GM23338 (cell line): ENCODE measurements around the gene INPP4B. TPM values are rescaled to one million over a fixed set of nuclear protein-coding genes. Genes with fewer than 3 reads are reported as not detected.

Source experiments
- ATAC-seq: fragments of 200-7000 bp; cut with Tn5 transposase; 3 replicates; pipeline ENCODE4 v1.9.1; 2020
- DNase-seq: peaks from one replicate; pipeline ENCODE4 v3.0.0-alpha.2; 2015; ENCODE audit warnings: low spot score
- H2AFZ ChIP-seq: fragments of 200-600 bp; sonication (generic); 2 replicates; pipeline ENCODE4 v1.8.0; 2016; ENCODE audit warnings: antibody characterized with exemption, mild to moderate bottlenecking, moderate library complexity
- H3F3A ChIP-seq: fragments of 200-600 bp; sonication (generic); replicated peaks from 2 replicates; pipeline ENCODE4 v1.8.0; 2017; ENCODE audit warnings: antibody characterized with exemption, mixed run types, low read depth
- H3K27ac ChIP-seq: fragments of 200-600 bp; sonication (generic); 2 replicates; pipeline ENCODE4 v1.6.1; 2016; ENCODE audit warnings: low read depth
- H3K27me3 ChIP-seq: fragments of 200-600 bp; sonication (generic); 2 replicates; pipeline ENCODE4 v1.8.0; 2016; ENCODE audit warnings: mild to moderate bottlenecking, mixed run types, moderate library complexity; ENCODE audit not compliant: insufficient read depth
- H3K36me3 ChIP-seq: fragments of 200-600 bp; sonication (generic); 2 replicates; pipeline ENCODE4 v1.8.0; 2016; ENCODE audit warnings: mild to moderate bottlenecking; ENCODE audit not compliant: insufficient read depth
- H3K4me1 ChIP-seq: fragments of 200-600 bp; sonication (generic); 2 replicates; pipeline ENCODE4 v1.8.0; 2016; ENCODE audit warnings: mild to moderate bottlenecking, moderate library complexity; ENCODE audit not compliant: insufficient read depth
- H3K4me2 ChIP-seq: fragments of 200-600 bp; sonication (generic); 2 replicates; pipeline ENCODE4 v1.7.1; 2017; ENCODE audit warnings: mixed run types
- H3K4me3 ChIP-seq: fragments of 200-600 bp; sonication (generic); 2 replicates; pipeline ENCODE4 v1.6.1; 2016; ENCODE audit warnings: mixed run types
- H3K79me2 ChIP-seq: fragments of 200-600 bp; sonication (generic); replicated peaks from 2 replicates; pipeline ENCODE4 v1.8.0; 2017; ENCODE audit warnings: mild to moderate bottlenecking; ENCODE audit not compliant: insufficient read depth
- H3K9me2 ChIP-seq: fragments of 200-600 bp; sonication (generic); 2 replicates; pipeline ENCODE4 v1.8.0; 2017; ENCODE audit not compliant: insufficient read depth
- H4K20me1 ChIP-seq: fragments of 200-600 bp; sonication (generic); replicated peaks from 2 replicates; pipeline ENCODE4 v1.8.0; 2017; ENCODE audit warnings: mild to moderate bottlenecking; ENCODE audit not compliant: insufficient read depth
- H3K27ac Mint-ChIP-seq: 2 replicates; pipeline ENCODE4 v1.8.0; 2020; ENCODE audit warnings: inconsistent platforms, mild to moderate bottlenecking, moderate library complexity, mixed read lengths
- H3K27me3 Mint-ChIP-seq: 3 replicates; pipeline ENCODE4 v1.8.0; 2022; ENCODE audit warnings: low read depth, mild to moderate bottlenecking, moderate library complexity, mixed read lengths, inconsistent platforms; ENCODE audit not compliant: insufficient read depth, poor library complexity
- H3K36me3 Mint-ChIP-seq: 3 replicates; pipeline ENCODE4 v1.8.0; 2021; ENCODE audit warnings: low read depth, mild to moderate bottlenecking, inconsistent platforms, moderate library complexity, mixed read lengths
- H3K4me1 Mint-ChIP-seq: 3 replicates; pipeline ENCODE4 v1.8.0; 2020; ENCODE audit warnings: mild to moderate bottlenecking, inconsistent platforms, mixed read lengths
- H3K4me3 Mint-ChIP-seq: 3 replicates; pipeline ENCODE4 v1.8.0; 2021; ENCODE audit warnings: moderate library complexity, mild to moderate bottlenecking, inconsistent platforms, mixed read lengths
- H3K9me3 Mint-ChIP-seq: 3 replicates; pipeline ENCODE4 v1.8.0; 2020; ENCODE audit warnings: moderate library complexity, mild to moderate bottlenecking, inconsistent platforms, mixed read lengths
- EZH2 ChIP-seq: fragments of 200-600 bp; sonication (generic); IDR thresholded peaks from one replicate; pipeline ENCODE4 v1.8.0; 2017; ENCODE audit warnings: antibody characterized with exemption, mild to moderate bottlenecking, low read depth; ENCODE audit not compliant: unreplicated experiment
- EZH2phosphoT487 ChIP-seq: fragments of 200-600 bp; sonication (generic); IDR thresholded peaks from one replicate; pipeline ENCODE4 v1.8.1; 2018; ENCODE audit warnings: antibody characterized with exemption; ENCODE audit not compliant: unreplicated experiment
- JUNB ChIP-seq: IDR thresholded peaks from one replicate; pipeline ENCODE4 v1.6.1; 2016; ENCODE audit warnings: antibody characterized with exemption; ENCODE audit not compliant: unreplicated experiment
- NANOG ChIP-seq: IDR thresholded peaks from 2 replicates; pipeline ENCODE4 v1.6.1; 2016; ENCODE audit warnings: antibody characterized with exemption, borderline replicate concordance
- POLR2AphosphoS5 ChIP-seq: IDR thresholded peaks from 2 replicates; pipeline ENCODE4 v1.6.1; 2016; ENCODE audit warnings: antibody characterized with exemption, low read depth
- STAT1 ChIP-seq: IDR thresholded peaks from one replicate; pipeline ENCODE4 v1.6.1; 2016; ENCODE audit warnings: antibody characterized with exemption; ENCODE audit not compliant: unreplicated experiment
- ZNF114 ChIP-seq: fragments of 250-450 bp; sonication (Bioruptor Pico); IDR thresholded peaks from 2 replicates; pipeline ENCODE4 v1.5.0; 2020; ENCODE audit warnings: mild to moderate bottlenecking, moderate library complexity
- ZNF331 ChIP-seq: fragments of 250-450 bp; sonication (Bioruptor Pico); IDR thresholded peaks from 2 replicates; pipeline ENCODE4 v1.5.0; 2020; ENCODE audit warnings: low read depth, mild to moderate bottlenecking, moderate library complexity
- polyA plus RNA-seq: library from polyadenylated mRNA; unstranded; fragments of >200 nt; fragmentation: Nextera tagmentation; extraction: Ambion mirVana; gene quantifications from 2 replicates; pipeline ENCODE4 v1.2.1, GENCODE V29; 2016
- total RNA-seq: library from RNA; depleted of rRNA; stranded (reverse); fragments of >200 nt; shearing (Covaris generic); gene quantifications from 2 replicates; pipeline ENCODE4 v1.2.3, GENCODE V29; 2014
- TF ChIP-seq, protein P1 (sequence below), 2 experiments: fragments of 200-600 bp in 1 of 2; sonication (generic) in 1 of 2; conservative IDR thresholded peaks; 2 replicates each; pipeline versions ENCODE4 v1.5.1 to v1.6.1; 2016 to 2017; ENCODE audit warnings: antibody characterized with exemption in 2 of 2, low read depth in 2 of 2, mild to moderate bottlenecking in 2 of 2, moderate library complexity in 1 of 2
- TF ChIP-seq, protein P2 (sequence below): IDR thresholded peaks from 2 replicates; pipeline ENCODE4 v1.6.1; 2016; ENCODE audit warnings: antibody characterized with exemption

The INPP4B gene
- total and polyA plus RNA-seq, 2 experiments from 2014 or later = 0.11 to 0.14 TPM

DNA sequence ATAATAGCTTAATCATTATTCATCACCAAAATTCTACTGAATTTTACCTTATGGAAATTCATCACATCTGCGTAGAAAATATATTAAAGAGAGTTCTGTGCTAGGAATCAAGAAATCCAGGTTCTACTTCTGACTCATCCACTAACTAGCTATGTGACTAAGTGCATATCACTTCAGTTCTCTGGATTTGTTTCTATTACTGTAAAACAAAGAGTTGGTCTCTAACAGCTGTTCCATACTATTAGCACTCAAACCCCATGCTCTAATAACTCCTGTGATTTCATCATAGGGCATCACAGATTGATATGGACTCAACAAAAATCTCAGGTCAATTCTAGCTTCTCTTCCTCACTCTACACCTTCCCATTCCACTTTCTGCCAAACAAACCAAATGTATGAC lies 572.0 kb downstream of the INPP4B start (continued):
- TF ChIP-seq EZH2 (no peak), ZNF114 (CRISPR knock-in tag) (no peak), JUNB (no peak), ZNF331 (CRISPR knock-in tag) (no peak), NANOG (no peak), POLR2AphosphoS5 (no peak)
- TF ChIP-seq, protein P1, sequence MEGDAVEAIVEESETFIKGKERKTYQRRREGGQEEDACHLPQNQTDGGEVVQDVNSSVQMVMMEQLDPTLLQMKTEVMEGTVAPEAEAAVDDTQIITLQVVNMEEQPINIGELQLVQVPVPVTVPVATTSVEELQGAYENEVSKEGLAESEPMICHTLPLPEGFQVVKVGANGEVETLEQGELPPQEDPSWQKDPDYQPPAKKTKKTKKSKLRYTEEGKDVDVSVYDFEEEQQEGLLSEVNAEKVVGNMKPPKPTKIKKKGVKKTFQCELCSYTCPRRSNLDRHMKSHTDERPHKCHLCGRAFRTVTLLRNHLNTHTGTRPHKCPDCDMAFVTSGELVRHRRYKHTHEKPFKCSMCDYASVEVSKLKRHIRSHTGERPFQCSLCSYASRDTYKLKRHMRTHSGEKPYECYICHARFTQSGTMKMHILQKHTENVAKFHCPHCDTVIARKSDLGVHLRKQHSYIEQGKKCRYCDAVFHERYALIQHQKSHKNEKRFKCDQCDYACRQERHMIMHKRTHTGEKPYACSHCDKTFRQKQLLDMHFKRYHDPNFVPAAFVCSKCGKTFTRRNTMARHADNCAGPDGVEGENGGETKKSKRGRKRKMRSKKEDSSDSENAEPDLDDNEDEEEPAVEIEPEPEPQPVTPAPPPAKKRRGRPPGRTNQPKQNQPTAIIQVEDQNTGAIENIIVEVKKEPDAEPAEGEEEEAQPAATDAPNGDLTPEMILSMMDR (conservative IDR thresholded peaks at IDR 0.05; ENCODE audit: low read depth in 2 of 2) = no peak

DNA sequence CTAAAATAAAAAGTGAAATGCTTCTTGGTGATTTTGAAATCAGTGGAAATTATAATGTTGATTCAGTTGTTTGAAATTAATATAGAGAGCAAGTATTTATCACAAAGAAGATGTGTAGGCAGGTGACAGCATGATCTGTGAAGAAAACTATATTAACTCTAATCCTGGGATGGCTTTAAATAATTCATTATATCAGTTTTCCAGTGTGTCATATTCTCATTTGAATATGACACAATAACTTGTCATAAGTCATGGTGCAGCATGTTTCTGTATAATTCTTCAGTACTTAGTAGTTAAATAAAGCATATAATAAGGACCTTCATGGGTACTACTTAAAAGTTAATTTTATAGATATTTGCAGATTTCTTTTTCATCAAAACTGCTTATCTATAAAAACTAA lies 573.6 kb downstream of the INPP4B start:
- no peaks in the 10 kb centered on the region for H3K27me3 ChIP-seq
- 0 out of 2 replicates have a peak, but pooled peaks cover 10% of the 10 kb centered on the region for H3K9me2 ChIP-seq
- Mint-ChIP-seq H3K36me3 (no peaks in the 10 kb centered on the region), H3K27ac (no peak overlapping the region), H3K27me3 (peaks cover 3% of the 10 kb centered on the region), H3K9me3 (no peaks in the 10 kb centered on the region), H3K4me3 (no peak overlapping the region), H3K4me1 (peaks cover 26% of the 10 kb centered on the region)
- ATAC-seq (no peak), DNase-seq (no peak)
- peaks cover 25% of the 10 kb centered on the region for H3K4me1 ChIP-seq
- H3K4me2 ChIP-seq = no peak overlapping the region
- no peaks in the 10 kb centered on the region for H3F3A ChIP-seq
- no peaks in the 10 kb centered on the region for H4K20me1 ChIP-seq
- no peaks in the 10 kb centered on the region for H3K79me2 ChIP-seq
- H3K36me3 ChIP-seq = no peaks in the 10 kb centered on the region
- TF ChIP-seq JUNB (no peak), EZH2 (no peak), STAT1 (no peak), NANOG (no peak), ZNF114 (CRISPR knock-in tag) (no peak)
- TF ChIP-seq, protein P1 (conservative IDR thresholded peaks at IDR 0.05; ENCODE audit: low read depth in 2 of 2) = no peak
- no peak overlapping the region for H3K4me3 ChIP-seq
- H2AFZ ChIP-seq = no peak overlapping the region
- H3K27ac ChIP-seq = no peak overlapping the region

DNA sequence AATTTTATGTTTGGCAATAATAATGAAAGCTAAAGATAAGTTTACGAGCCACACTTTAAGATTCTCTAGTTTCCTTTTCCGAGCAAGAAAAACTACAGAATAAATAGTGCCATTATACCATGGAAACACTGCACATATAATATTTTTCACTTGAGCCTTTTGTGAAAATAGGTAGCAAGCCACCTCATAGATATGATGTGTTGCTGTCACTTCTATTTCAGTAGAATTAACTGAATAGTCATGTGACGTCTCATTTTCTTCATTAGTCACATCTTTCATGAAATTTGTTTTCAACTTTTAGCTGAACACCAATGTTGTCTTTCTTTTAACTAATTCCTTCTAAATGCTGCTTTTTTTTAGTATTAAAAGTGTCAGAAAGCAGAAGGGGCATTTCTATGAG lies 574.3 kb downstream of the INPP4B start:
- ATAC-seq = no peak
- TF ChIP-seq EZH2 = no peak
- no peak for TF ChIP-seq EZH2phosphoT487
- TF ChIP-seq POLR2AphosphoS5 = no peak
- no peak for TF ChIP-seq JUNB
- TF ChIP-seq, protein P1 (conservative IDR thresholded peaks at IDR 0.05; ENCODE audit: low read depth in 2 of 2) = no peak
- TF ChIP-seq, protein P2, sequence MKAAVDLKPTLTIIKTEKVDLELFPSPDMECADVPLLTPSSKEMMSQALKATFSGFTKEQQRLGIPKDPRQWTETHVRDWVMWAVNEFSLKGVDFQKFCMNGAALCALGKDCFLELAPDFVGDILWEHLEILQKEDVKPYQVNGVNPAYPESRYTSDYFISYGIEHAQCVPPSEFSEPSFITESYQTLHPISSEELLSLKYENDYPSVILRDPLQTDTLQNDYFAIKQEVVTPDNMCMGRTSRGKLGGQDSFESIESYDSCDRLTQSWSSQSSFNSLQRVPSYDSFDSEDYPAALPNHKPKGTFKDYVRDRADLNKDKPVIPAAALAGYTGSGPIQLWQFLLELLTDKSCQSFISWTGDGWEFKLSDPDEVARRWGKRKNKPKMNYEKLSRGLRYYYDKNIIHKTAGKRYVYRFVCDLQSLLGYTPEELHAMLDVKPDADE = no peak

More for the DNA sequence above, 574.3 kb downstream of the INPP4B start:
- Mint-ChIP-seq H3K9me3 (no peaks in the 10 kb centered on the region), H3K27me3 (peaks cover 3% of the 10 kb centered on the region), H3K27ac (no peak overlapping the region), H3K4me3 (no peak overlapping the region), H3K36me3 (no peaks in the 10 kb centered on the region), H3K4me1 (peaks cover 23% of the 10 kb centered on the region)
- no peak for DNase-seq
- Histone ChIP-seq H2AFZ (no peak overlapping the region), H3K9me2 (0 out of 2 replicates have a peak, but pooled peaks cover 10% of the 10 kb centered on the region), H4K20me1 (no peaks in the 10 kb centered on the region), H3K4me2 (no peak overlapping the region), H3K79me2 (no peaks in the 10 kb centered on the region), H3K4me3 (no peak overlapping the region), H3F3A (no peaks in the 10 kb centered on the region), H3K4me1 (peaks cover 25% of the 10 kb centered on the region), H3K27me3 (no peaks in the 10 kb centered on the region), H3K27ac (no peak overlapping the region), H3K36me3 (no peaks in the 10 kb centered on the region)
